Measurements from ENCODE around the gene GALNT1.

GALNT1 gene

DNA sequence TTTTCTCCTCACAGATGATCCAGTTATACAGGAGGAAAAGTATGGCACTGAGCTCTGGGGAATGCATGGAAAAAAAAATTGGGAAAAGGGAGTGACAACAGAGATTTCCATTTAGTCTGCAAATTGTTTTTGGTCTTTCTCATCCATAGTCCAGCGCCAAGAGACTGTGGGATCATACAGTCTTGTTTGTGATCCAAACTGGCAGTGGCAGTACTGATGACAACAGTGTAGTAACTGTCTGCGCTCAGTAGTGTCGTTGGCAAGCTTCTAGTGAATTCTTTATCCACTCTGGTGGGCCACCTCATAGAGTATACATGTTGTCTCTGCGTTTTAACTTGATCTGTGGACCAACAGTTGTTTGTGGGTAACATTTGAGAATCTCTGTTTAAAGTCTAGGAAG lies 37.9 kb downstream of the GALNT1 start:
- DNase-seq, result no peak

DNA sequence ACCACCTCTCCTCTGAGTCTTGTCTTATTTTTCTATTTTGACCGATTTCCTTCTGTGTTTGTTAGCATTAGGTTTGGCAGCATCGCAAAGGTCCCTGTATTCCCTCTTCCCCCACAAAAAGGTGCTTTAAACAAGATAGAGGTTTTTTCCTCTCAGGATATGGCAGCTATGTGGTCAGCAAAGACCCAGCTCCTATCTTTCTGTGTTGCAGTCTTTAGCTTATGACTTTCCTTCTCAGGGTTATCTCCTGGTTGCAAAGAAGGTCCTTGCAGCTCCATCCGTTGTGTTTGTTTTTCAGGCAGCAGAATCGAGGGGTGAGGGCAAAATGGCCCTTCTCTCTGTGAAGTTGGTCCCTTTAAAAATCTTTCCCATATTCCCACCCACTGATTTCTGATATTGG lies 38.4 kb downstream of the GALNT1 start:
- no peak for DNase-seq

DNA sequence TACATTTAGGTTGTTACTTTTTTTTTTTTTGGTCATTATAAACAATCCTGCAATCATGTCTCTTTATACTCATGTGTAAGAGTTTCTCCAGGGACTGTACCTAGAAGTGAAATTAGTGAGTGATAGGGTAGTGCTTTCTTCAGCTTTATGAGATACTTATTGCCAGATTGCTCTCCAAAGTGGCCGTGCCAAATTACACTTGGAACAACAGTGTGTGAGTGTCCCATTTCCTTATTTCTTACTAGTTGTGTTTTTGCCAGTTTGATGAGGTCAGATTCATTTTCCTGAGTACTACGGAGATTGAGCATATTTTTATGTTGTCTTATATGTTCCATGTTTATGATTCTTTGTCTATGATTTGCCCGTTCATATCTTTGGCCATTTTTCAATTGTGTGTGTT lies 39.2 kb downstream of the GALNT1 start:
- DNase-seq, result no peak

DNA sequence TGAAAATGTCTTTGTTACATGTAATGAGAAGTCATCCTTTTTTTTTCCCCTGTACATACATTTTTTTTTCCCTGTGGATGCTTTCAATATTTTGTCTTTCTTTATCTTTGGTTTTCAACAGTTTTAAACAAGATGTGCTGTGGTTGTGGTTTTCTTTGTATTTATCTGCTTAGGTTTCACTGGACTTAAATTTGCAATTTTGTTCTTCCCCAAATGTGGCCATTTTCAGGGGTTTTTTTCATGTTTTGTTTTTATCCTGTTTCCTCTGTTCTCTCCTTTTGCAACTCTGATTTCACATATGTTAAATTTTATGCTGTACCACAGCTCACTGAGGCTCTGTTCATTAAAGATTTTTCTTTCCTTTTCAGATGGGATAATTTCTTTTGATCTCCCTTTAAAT lies 41.7 kb downstream of the GALNT1 start:
- DNase-seq, result no peak

DNA sequence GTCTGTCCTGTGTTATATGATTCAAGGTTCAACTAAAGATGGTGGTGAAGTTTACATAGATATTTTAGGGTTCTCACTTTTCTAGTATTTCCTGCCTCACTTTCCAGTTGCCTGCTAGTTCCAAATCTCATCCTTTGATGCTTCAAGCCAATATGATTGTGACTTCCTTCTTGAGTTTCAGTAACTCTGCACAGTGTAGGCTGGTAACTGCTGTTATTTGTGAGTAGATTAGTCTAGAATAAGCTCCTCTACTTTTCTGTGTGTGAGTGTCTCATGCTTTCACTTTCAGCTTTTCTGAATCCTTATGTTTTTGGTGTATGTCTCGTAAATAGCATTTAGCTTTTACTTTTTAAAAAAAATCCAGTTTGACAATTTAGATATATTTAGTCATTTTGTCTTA lies 42.6 kb downstream of the GALNT1 start:
- peak in 1 of 2 donors; percentile 27 for DNase-seq

DNA sequence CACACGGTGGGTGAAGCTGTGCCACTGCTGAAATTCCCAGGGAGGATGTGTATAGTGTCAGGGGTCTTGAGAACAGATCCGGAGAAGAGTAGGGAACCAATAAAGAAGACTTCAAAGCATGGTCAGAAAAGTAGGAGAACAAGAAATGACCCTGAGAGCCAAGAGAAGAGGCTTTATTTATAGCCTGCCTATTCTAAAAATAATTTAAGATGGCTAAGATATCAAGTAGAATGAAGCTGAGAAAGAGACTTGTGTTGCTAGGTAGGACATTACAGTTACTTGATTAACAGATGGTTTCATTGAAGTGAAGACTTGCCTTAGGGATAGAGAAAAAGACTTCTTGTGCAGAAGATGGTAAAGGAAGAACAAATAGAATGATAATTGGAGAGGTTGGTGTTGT lies 43.7 kb downstream of the GALNT1 start:
- no peak for DNase-seq

DNA sequence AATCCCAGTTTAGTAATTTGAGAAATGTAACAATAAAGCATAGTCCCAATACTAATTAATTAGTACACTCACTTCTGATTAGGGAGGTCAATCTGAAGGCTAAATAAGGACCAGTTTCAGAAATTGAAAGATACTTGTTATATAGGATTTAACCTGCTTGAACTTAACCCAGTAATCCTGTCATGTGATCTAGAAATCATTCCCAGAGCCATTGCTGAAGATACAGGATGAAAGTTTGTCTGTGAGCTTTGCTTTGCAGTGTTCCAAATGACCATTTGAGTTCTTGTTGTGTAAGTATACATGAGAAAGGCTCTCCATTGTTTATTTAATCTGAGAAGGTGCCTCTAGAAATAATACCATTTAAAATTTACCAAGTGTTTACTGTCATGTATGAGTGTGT lies 52.2 kb downstream of the GALNT1 start:
- DNase-seq, result no peak

DNA sequence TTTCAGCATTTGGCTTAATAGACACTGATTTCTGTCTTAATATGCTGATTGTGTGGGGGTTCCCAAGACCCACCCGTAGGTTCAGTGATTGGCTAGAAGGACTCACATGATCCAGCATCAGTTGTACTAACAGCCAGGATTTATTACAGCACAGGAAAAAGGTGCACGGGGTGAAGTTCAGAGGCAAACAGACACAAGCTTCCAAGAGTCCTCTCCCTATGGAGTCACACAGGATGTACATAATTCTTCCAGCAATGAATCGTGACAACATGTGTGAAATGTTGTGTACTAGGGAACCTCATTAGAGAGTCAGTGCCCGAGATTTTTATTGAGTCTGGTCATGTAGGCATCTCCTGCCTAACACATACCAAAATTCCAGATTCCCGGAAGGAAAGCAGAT lies 52.8 kb downstream of the GALNT1 start:
- no peak for DNase-seq

DNA sequence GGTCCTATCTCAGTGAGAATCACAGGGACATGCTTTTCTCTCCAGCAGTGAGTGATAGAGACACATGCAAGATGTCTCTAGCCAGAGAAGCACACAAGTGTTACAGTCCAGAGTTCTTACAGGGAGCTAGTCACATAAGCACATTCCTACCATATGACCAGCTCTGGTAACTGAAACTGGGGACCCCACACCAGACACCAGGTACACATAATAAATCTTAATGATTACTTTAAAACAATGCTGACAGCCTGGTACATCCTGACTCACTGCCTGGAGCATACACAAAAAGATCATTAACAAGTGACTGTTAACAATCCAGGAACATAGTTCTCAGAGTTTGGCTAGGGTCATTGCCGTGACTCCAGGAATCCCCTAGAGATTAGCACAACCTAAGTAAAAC lies 53.6 kb downstream of the GALNT1 start:
- DNase-seq, result no peak

DNA sequence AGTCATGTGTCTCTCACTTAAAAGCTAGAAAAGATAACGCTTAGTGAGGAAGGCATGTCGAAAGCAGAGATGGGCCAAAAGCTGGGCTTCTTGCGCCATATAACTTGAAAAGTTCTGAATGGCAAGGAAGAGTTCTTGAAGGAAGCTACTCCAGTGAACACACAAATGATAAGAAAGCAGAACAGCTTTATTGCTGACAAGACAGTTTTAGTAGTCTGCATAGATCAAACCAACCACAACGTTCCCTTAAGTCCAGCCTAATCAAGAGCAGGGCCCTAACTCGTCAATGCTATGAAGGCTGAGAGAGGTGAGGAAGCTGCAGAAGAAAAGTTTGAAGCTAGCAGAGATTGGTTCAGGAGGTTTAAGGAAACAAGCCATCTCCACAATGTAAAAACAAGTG lies 55.7 kb downstream of the GALNT1 start:
- DNase-seq, result no peak

DNA sequence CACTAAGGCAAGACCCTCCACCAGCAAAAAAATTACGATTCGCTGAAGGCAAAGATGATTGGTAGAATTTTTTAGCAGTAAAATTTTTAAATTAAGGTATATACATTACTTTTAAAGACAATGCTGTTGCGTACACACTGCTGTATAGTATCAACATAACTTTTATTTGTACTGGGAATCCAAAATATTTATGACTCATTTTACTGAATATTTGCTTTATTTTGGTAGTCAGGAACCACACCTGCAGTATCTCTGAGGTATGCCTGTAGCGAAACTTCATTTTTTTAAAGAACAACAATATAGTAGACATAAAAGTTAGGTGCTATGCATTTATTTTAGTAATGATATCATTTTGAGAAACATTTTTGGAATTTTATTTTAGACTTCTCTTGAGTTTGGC lies 57.8 kb downstream of the GALNT1 start:
- no peak for DNase-seq

DNA sequence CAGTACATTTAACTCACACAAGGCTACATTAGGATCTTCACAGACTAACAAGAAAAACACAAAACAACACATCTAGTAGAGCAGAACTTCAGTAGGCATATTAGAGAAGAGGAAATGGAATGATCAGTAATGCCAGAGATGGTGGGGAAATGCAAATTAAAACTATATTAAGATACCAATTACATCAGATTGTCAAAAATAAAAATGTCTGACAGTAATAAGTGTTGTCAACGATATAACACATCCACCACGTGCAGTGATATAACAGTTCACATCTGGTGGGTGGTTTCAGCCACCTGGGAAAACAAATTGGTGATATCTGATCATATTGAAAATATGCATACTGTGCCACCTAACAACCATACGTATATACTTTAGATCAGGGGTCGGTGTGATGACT lies 59.9 kb downstream of the GALNT1 start:
- DNase-seq, result no peak

DNA sequence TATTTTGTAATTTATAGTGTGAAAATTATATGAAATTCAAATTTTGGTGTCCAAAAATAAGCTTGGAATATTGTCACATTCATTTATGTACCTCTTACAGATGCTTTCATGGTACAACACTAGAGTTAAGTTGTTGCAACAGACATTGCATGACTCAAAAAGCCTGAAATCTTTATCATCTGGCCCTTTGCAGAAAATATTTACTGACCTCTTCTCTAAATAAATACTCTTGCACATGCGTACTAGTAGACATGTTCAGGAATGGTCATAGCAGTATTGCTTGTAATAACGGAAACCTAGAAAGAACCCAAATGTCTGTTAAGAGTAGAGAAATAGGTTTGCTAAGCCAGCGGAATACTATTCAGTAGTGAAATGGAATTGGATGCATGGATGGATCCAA lies 60.4 kb downstream of the GALNT1 start:
- no peak for DNase-seq

DNA sequence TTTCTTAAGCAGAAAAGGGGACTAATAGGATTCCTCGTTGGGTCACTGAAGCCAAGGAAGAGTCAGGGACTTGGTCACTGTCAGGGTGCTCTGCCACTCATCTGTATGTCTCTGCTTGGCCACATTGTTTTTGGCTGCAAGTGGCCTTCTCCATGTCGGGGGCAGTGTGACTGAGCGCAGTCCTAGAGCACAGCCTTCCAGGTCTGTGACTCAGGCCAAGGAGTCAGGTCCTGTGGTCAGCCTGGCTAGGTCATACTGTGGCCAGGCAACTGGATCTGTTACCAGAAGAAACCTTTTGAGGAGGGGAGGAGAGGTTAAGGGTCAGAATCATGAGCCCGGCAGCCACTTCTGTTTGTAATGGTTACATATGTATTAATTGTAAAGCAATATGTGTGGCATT lies 61.3 kb downstream of the GALNT1 start:
- no peak for DNase-seq

DNA sequence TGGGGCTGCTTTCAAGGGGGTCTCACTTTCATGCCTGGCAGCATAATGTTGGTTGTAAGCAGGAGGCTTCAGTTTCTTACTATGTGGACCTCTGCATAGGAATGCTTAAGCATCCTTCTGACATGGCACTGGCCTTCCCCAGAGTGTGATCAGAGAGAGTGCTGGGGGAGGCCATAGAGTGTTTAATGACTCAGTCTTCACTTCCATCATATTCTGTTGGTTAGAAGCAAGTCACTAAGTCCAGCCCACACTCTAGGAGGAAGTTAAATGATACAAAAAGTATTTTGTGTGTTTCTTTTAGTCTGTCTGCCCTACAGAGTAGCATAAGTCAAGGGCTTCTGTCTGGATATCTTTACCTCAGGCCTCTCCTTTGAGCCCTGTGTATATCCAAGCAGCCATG lies 64.9 kb downstream of the GALNT1 start:
- no peak for DNase-seq

DNA sequence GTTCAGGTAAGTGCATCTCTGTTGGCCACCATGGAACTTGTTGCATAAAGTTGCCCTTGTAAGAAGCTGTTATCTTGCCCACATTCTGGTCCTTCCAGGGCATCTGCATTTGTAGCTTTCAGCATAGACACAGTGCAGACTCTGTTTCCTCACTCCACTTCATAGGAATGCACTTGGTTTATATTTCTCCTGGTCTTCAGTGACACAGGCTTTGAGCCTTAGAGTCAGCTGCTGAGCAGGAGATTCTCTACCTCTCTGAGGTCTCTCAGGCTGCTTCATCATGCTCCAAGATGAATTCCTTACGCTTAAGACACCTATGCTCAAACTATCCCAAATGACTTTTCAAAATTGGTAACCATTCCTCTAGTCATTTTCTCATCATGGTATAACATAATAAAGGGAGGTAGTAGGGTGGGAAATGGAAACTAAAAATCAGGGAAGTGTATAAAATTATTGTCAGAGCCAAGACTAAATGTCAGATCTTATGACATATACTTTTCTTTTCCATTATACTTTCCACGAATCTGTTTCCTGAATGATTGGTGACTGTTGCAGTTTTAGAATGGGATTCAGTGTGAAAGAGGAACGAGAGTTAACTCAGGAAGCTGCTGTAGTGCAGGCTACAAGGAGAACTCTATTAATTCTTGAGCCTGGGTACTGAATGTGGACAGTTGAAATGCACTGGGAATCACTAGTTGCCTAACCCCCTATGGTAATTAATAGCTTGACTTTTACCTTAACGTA lies 72.0 kb downstream of the GALNT1 start:
- no peak for DNase-seq

DNA sequence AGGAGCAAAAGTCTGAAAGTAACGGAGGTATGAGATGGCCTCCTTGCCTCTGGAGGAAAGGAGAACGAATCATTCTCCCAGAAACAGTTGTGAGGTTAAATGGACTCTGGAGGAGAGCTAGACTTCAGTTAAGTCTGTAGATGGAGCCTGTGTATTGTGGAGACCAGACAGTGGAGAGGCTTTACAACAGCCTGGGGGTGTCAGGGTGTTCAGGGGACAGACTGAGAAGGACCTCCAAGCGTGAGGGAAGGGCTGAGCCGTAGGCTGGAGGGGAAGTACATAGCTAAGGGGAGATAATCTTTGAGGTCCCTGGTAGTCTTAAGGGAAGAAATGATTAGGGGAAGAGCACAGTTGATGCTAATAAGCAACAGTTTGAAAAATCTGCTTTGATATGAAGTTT lies 76.6 kb downstream of the GALNT1 start:
- no peak for DNase-seq

DNA sequence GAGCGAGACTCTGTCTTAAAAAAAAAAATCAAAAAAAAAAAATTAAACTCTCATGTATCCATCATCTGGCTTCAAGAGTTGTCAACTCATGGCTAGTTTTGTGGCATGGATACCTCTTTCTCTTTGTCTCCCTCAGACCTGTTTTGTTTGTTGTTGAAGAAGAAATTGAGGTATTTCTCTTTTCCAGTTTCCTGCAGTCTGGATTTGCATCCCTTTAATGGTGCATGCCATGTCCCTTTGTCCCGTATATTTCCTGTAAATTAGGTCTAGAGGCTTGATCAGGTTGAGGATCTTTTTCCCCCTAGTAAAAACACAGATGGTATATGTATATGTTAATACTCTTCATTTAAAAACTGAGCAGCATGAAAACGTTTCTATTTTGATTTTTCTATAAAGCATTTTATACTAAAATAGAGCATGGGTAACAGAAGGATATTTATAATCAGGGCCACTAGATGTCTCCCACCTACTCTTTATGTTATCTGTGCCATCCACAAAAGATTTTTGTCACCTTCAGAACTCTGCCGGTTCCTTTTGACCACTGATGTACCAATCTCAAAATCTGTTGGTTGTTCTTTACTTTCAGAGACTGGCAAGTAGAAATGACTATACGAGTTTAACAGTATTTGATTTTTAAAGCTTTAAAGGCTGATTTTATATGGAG lies 80.1 kb downstream of the GALNT1 start:
- no peak for DNase-seq

DNA sequence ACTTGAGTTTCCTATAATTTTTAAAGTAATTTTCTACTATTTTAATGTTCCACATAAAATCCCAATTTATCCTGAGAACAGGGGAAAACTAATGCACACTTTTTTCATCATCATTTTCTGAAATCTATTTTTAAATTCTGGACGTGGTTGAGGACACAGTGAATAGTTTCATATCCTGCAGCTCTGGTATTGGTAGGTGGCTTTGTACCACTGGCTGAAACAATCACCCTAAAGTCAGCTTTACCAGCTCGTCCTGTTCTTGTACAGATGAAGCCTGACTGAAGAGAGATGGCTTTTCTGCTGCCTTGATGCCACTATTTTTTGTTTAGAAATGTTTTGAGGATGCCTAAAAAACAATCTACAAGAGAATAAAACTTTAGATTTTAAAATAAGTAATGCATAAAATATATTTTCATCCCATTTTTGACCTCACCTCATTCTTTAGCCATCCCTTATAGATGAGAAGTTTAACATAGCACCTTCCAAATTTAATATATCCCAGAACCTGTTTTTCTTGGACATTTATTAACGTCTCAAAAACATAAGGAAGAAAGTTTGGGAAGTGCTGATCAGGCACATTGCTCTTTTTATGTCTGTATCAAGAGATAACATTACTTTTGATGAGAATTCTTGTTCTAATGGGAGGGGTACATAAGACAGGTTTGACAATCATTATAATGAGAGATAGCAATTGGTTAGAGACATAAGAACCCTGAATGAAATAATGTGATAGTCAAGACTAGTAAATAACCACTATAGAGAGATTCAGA lies 80.9 kb downstream of the GALNT1 start:
- DNase-seq, result no peak

DNA sequence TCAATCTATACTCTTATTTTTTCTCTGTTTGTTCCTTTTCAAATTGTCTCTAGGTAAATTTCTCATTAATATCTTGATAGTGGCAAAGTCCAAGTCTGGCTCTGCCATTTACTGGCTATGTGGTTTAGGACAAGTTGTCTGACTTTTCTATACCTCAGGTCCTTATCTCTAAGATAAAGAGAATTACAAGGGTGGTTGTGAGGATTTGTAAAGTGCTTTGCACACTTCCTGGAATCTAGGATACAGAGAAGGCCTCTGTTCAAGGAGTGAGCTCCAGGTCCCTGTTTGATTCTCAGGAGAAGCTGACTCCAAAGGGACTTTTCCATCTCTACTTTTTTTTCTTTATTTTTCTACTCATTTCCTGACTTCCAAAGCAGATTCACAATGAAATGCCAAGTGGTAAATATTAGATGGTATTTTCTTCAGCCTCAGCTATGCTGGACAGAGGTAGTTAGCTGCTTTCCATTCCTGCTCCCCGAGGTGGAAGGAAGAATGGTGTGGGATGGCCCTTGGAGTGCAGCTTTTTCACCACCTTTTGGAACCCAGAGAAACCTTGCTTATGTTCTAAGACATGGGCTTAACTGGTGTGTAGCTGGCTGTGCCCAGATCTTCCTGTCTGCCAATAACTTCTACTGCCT lies 90.5 kb downstream of the GALNT1 start:
- no peak for DNase-seq

DNA sequence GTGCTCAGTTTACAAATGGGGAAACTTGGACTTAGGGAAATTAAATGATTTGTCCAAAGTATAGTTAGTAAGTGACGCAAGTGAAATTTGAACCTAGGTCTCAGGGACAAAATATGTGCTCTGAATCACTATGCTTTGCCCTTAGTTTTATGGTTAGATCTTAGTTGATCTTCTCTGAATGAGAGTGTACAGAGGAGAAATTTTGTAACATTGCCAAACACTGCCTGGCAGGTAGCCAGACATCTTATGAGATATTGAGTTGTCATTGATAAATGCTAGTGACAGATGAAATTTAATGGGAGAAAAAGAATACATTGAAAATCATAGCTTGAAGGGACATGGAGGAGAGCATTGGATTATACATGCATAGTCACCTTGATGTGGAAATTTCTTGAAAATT lies 91.4 kb downstream of the GALNT1 start:
- no peak for DNase-seq

DNA sequence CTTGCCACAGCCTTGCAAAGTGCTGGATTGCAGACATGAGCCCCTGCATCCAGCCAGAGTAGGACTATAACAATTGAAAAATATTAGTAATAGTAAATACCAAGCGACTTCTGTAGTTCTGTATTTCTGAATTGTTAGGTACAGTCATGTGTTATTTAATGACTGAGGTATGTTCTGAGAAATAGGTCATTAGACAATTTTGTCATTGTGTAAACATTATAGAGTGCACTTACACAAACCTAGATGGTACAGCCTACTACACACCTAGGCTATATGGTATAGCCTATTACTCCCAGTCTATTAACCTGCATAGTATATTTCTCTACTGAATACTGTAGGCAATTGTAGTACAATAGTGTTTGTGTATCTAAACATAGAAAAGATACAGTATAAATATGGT lies 92.1 kb downstream of the GALNT1 start:
- DNase-seq, result no peak

DNA sequence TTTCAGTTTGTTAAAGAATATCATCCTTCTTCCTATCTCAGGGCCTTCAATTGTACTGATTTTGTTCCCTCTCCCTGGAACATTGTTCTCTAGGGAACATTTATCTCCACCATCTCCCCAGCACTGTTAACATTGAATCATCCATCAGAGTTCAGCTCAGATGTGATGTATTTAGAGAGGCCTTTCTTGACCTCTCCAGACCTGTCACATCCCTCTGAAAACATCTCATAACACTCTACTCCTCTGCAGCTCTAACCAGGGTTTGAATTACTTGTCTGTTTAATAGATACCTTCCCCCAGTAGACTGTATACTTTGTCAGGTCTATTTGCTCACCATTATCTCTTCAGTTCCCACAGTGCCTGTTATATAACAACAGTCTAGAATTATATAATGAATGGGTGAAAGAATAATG lies 98.6 kb downstream of the GALNT1 start:
- DNase-seq, result no peak
